ENCODE data around the gene TMEM219. TPM values are rescaled to one million over a fixed set of nuclear protein-coding genes. Genes with fewer than 3 reads are reported as not detected.
A peak's percentile ranks its signal among the peaks of the same experiment; 100 is the strongest.

Gene TMEM219
- total and polyA plus RNA-seq, 9 of the 15 experiments (the other 6 are each of a cell fraction or from before 2014, with no cell fraction given): 35.3 to 62.8 (median 55.5) TPM

- H3K4me3 ChIP-seq: peak overlapping the region; percentile 69
- FAIRE-seq (no peak), DNase-seq (ENCODE audit: extremely low read depth in 1 of 4, low spot score in 3 of 4) (no peak), ATAC-seq (no peak)
- peaks cover 7% of the 10 kb centered on the region; the same call in 2 of the 3 replicates for H3K79me2 ChIP-seq (ENCODE audit: control insufficient read depth, insufficient read depth, low read length)
- peak overlapping the region; percentile 100 for H2AFZ ChIP-seq (ENCODE audit: low read depth, low read length)
- peak overlapping the region; percentile 85 for H3K27ac ChIP-seq (ENCODE audit: extremely low read depth, low read depth, low read length)
- no peaks in the 10 kb centered on the region for H3K27me3 ChIP-seq (ENCODE audit: control insufficient read depth in 2 of 2, insufficient read depth in 2 of 2, low read length in 2 of 2)
- no peaks in the 10 kb centered on the region for H3K9me1 ChIP-seq (ENCODE audit: control insufficient read depth, insufficient read depth, low read length)
- POLR2A ChIA-PET: interaction anchor here (0.6 to 3.3 kb wide), 8 partner anchors 13 to 211 kb away, joined by 3 to 18 read pairs (median 4); partner anchors contain the start of gene TAOK2
- peaks cover 12 to 20% of the 10 kb centered on the region in 2 experiments; a peak in 4 of 5 replicates for H3K4me1 ChIP-seq (replicated peaks in 1 of 2; ENCODE audit: control insufficient read depth in 2 of 2, insufficient read depth in 2 of 2, low read length in 2 of 2)
- no TSS peak for BruUV-seq (replicated peaks)
- no peaks in the 10 kb centered on the region for H4K20me1 ChIP-seq (replicated peaks; ENCODE audit: control insufficient read depth, insufficient read depth, low read length)
- peaks cover 7% of the 10 kb centered on the region; the same call in 2 of the 3 replicates for H3K36me3 ChIP-seq (ENCODE audit: control insufficient read depth, insufficient read depth, low read length)
- H3K9ac ChIP-seq (ENCODE audit: insufficient read depth in 1 of 2, low read depth in 2 of 2, low read length in 2 of 2): peak overlapping the region; percentile 86 to 95; a peak in 3 of 4 replicates
- no peaks in the 10 kb centered on the region; the same call in 1 of the 2 replicates for H3K9me3 ChIP-seq (replicated peaks; ENCODE audit: control insufficient read depth, insufficient read depth, low read depth, low read length)
- CTCF ChIA-PET (ENCODE audit: low intra/inter-chr PET ratio): interaction anchor here (0.6 kb wide), 1 partner anchor 260 kb away, joined by 4 read pairs; no protein-coding TSS in a partner anchor
- 72% methylated on average over 10 of the region's 10 CpGs for WGBS (ENCODE audit: insufficient coverage, low coverage, missing lambda C conversion rate)
- in situ Hi-C loops (cut with MboI) (no loop called here), intact Hi-C loops (cut with micrococcal nuclease) (loop anchor here (5.0 kb wide), 1 partner anchor 34 kb away; the partner anchor contains the start of gene KCTD13)
- TF ChIP-seq MLLT1 (IDR thresholded peaks at IDR 0.05): 0 out of 4 replicates have a peak, but pooled peaks of 1 of the 2 experiments have one; percentile 6
- no peak for TF ChIP-seq ZBTB11 (CRISPR knock-in tag; IDR thresholded peaks at IDR 0.05)
- no peak for TF ChIP-seq KHSRP (IDR thresholded peaks at IDR 0.05)
- no peak for TF ChIP-seq ZNF518B (CRISPR knock-in tag; IDR thresholded peaks at IDR 0.05)
- TF ChIP-seq ZNF668 (CRISPR knock-in tag; IDR thresholded peaks at IDR 0.05): no peak
- no peak for TF ChIP-seq THRB (CRISPR knock-in tag; conservative IDR thresholded peaks at IDR 0.05)
- no peak for TF ChIP-seq ZNF785 (CRISPR knock-in tag; IDR thresholded peaks at IDR 0.05)
- TF ChIP-seq BRF1 (IDR thresholded peaks at IDR 0.05; ENCODE audit: borderline replicate concordance, extremely low read depth, insufficient read length): no peak
- 0 out of 2 replicates have a peak, but pooled peaks have one; percentile 27 for TF ChIP-seq FOXP1 (CRISPR knock-in tag; IDR thresholded peaks at IDR 0.05)
- TF ChIP-seq ZNF830 (CRISPR knock-in tag; IDR thresholded peaks at IDR 0.05): no peak
- H3K4me2 ChIP-seq (ENCODE audit: insufficient read depth, low read length): peak overlapping the region; percentile 87
Measured at GRCh38 chr16:29961127-29961478, 776 bp upstream of the TMEM219 start.
